HG02943 (cell line): ENCODE measurements around the gene NMU.
"Not testable (repeated sequence)": the region's sequence is repeated elsewhere in the genome, so short reads cannot be mapped to it uniquely, and the experiment has no call there.

Experiments used
- ATAC-seq: cut with Tn5 transposase; IDR thresholded peaks from one replicate; pipeline ENCODE4 v1.9.1; 2021; ENCODE audit warnings: mild to moderate bottlenecking, low read depth, moderate library complexity; ENCODE audit not compliant: unreplicated experiment

NMU gene

GRCh38 chr4:55568905-55569504 lies 67.1 kb downstream of the NMU start:
- ATAC-seq = no peak

GRCh38 chr4:55561889-55562288 lies 74.2 kb downstream of the NMU start:
- ATAC-seq = peak; percentile 98

- no peak for ATAC-seq
These were observed 76.0 kb downstream of the NMU start for GRCh38 chr4:55560096-55560495.

GRCh38 chr4:55554453-55555030 lies 81.6 kb downstream of the NMU start:
- no peak for ATAC-seq

- ATAC-seq = peak; percentile 59
These were observed 82.5 kb downstream of the NMU start for GRCh38 chr4:55553441-55554201.

- ATAC-seq = not testable (repeated sequence)
These were observed 84.1 kb downstream of the NMU start for GRCh38 chr4:55551964-55552363.

- no peak for ATAC-seq
These were observed 86.2 kb downstream of the NMU start for GRCh38 chr4:55549888-55550287.

- ATAC-seq = no peak
These were observed 88.2 kb downstream of the NMU start for GRCh38 chr4:55547918-55548317.

- no peak for ATAC-seq
These were observed 88.7 kb downstream of the NMU start for GRCh38 chr4:55547466-55547770.

GRCh38 chr4:55546756-55547465 lies 89.2 kb downstream of the NMU start, which contains the start of gene CLOCK:
TSS of gene CLOCK (minus strand) at chr4:55546909. CDS start at chr4:55482785, 64,124 bp downstream.
- ATAC-seq = peak; percentile 69

GRCh38 chr4:55546506-55546755 lies 89.7 kb downstream of the NMU start:
- ATAC-seq = peak; percentile 46

GRCh38 chr4:55545641-55546505 lies 90.2 kb downstream of the NMU start:
- ATAC-seq = peak; percentile 46
